ENCODE results near the gene ASAH2B.
"Not testable (repeated sequence)": the region's sequence is repeated elsewhere in the genome, so short reads cannot be mapped to it uniquely, and the experiment has no call there.

ASAH2B gene

GRCh38 chr10:50766774-50767513 lies 27.2 kb downstream of the ASAH2B start:
- H3K36me3 ChIP-seq (ENCODE audit: control insufficient read depth in 1 of 2, insufficient read depth in 2 of 2, low read depth in 1 of 2, low read length in 2 of 2); H2BK12ac ChIP-seq (ENCODE audit: low read length in 2 of 2); H3K79me1 ChIP-seq (replicated peaks; ENCODE audit: low read length, poor library complexity, severe bottlenecking); H2AK5ac ChIP-seq (ENCODE audit: low read length, severe bottlenecking); H3K4ac ChIP-seq (ENCODE audit: low read depth in 1 of 2, low read length in 2 of 2); H3K4me1 ChIP-seq (ENCODE audit: control insufficient read depth, insufficient read depth, low read depth, low read length); H4K8ac ChIP-seq (ENCODE audit: low read length); H2BK15ac ChIP-seq (ENCODE audit: low read depth, poor library complexity, severe bottlenecking); H3K23ac ChIP-seq (ENCODE audit: low read length in 2 of 2); H3K27me3 ChIP-seq (ENCODE audit: control insufficient read depth in 1 of 2, insufficient read depth in 1 of 2, low read length in 2 of 2); H4K91ac ChIP-seq (ENCODE audit: low read length); H3K18ac ChIP-seq (ENCODE audit: low read depth in 1 of 2, low read length in 2 of 2); H3K4me3 ChIP-seq (ENCODE audit: insufficient read depth in 1 of 2, low read depth in 1 of 2, low read length in 2 of 2); H3K4me2 ChIP-seq (ENCODE audit: low read length, poor library complexity, severe bottlenecking); H3K27ac ChIP-seq (ENCODE audit: low read length, poor library complexity, severe bottlenecking); H3K9me3 ChIP-seq (ENCODE audit: control insufficient read depth, low read length); H2BK120ac ChIP-seq (ENCODE audit: low read depth, low read length); H3K14ac ChIP-seq (ENCODE audit: low read length in 2 of 2); H2BK5ac ChIP-seq (ENCODE audit: low read depth, low read length, poor library complexity, severe bottlenecking); H2AFZ ChIP-seq (ENCODE audit: low read depth, low read length): not testable (repeated sequence)
- DNase-seq: peak; percentile 19
- 100% methylated on average over 3 of the region's 5 CpGs for WGBS
- H3K9ac ChIP-seq (ENCODE audit: low read length): peak overlapping the region; percentile 22

DNA sequence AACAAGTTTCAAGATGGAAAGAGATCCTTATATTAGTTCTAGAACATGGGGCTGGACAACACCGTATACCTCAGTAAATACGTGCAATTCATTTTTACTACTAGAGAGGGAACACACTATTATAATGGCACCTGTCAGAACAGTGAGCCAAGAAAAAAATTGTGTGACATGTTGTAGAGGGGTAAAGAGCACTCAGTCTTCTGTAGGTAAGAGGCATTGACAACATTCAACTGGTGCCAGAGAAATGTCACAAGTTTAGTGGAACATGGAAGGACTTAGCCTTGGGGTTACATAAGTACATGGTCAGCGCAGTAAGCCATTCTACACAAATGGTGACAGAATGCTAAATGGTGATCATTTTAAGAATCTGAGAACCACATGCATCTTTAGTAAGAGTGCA lies 32.3 kb downstream of the ASAH2B start:
- not testable (repeated sequence) for H2AFZ ChIP-seq (ENCODE audit: low read depth, low read length); H3K14ac ChIP-seq (ENCODE audit: low read length in 2 of 2); H2BK120ac ChIP-seq (ENCODE audit: low read depth, low read length); H3K18ac ChIP-seq (ENCODE audit: low read depth in 1 of 2, low read length in 2 of 2); H4K91ac ChIP-seq (ENCODE audit: low read length); H3K9me3 ChIP-seq (ENCODE audit: control insufficient read depth, low read length); H3K4ac ChIP-seq (ENCODE audit: low read depth in 1 of 2, low read length in 2 of 2); DNase-seq; H4K8ac ChIP-seq (ENCODE audit: low read length); H3K9ac ChIP-seq (ENCODE audit: low read length); H2BK12ac ChIP-seq (ENCODE audit: low read length in 2 of 2); H2BK5ac ChIP-seq (ENCODE audit: low read depth, low read length, poor library complexity, severe bottlenecking); H3K36me3 ChIP-seq (ENCODE audit: control insufficient read depth in 1 of 2, insufficient read depth in 2 of 2, low read depth in 1 of 2, low read length in 2 of 2); H3K4me2 ChIP-seq (ENCODE audit: low read length, poor library complexity, severe bottlenecking); H3K27me3 ChIP-seq (ENCODE audit: control insufficient read depth in 1 of 2, insufficient read depth in 1 of 2, low read length in 2 of 2); H3K23ac ChIP-seq (ENCODE audit: low read length in 2 of 2); H2BK15ac ChIP-seq (ENCODE audit: low read depth, poor library complexity, severe bottlenecking); H3K4me1 ChIP-seq (ENCODE audit: control insufficient read depth, insufficient read depth, low read depth, low read length); H3K79me1 ChIP-seq (replicated peaks; ENCODE audit: low read length, poor library complexity, severe bottlenecking); H2AK5ac ChIP-seq (ENCODE audit: low read length, severe bottlenecking); H3K27ac ChIP-seq (ENCODE audit: low read length, poor library complexity, severe bottlenecking); H3K4me3 ChIP-seq (ENCODE audit: insufficient read depth in 1 of 2, low read depth in 1 of 2, low read length in 2 of 2)
- no CpG with 5 or more reads among the region's 3 CpGs for WGBS

GRCh38 chr10:50774868-50775267 lies 35.1 kb downstream of the ASAH2B start:
- H3K9ac ChIP-seq (ENCODE audit: low read length); H3K4me2 ChIP-seq (ENCODE audit: low read length, poor library complexity, severe bottlenecking); H2AK5ac ChIP-seq (ENCODE audit: low read length, severe bottlenecking); H2BK120ac ChIP-seq (ENCODE audit: low read depth, low read length); H2BK12ac ChIP-seq (ENCODE audit: low read length in 2 of 2); H3K9me3 ChIP-seq (ENCODE audit: control insufficient read depth, low read length); H3K79me1 ChIP-seq (replicated peaks; ENCODE audit: low read length, poor library complexity, severe bottlenecking); H3K18ac ChIP-seq (ENCODE audit: low read depth in 1 of 2, low read length in 2 of 2); H2BK15ac ChIP-seq (ENCODE audit: low read depth, poor library complexity, severe bottlenecking); H3K23ac ChIP-seq (ENCODE audit: low read length in 2 of 2); H3K4me1 ChIP-seq (ENCODE audit: control insufficient read depth, insufficient read depth, low read depth, low read length); H3K4me3 ChIP-seq (ENCODE audit: insufficient read depth in 1 of 2, low read depth in 1 of 2, low read length in 2 of 2); H3K27ac ChIP-seq (ENCODE audit: low read length, poor library complexity, severe bottlenecking); H4K91ac ChIP-seq (ENCODE audit: low read length); H2AFZ ChIP-seq (ENCODE audit: low read depth, low read length); H4K8ac ChIP-seq (ENCODE audit: low read length); H3K36me3 ChIP-seq (ENCODE audit: control insufficient read depth in 1 of 2, insufficient read depth in 2 of 2, low read depth in 1 of 2, low read length in 2 of 2); H3K4ac ChIP-seq (ENCODE audit: low read depth in 1 of 2, low read length in 2 of 2); H3K14ac ChIP-seq (ENCODE audit: low read length in 2 of 2); H3K27me3 ChIP-seq (ENCODE audit: control insufficient read depth in 1 of 2, insufficient read depth in 1 of 2, low read length in 2 of 2); DNase-seq; H2BK5ac ChIP-seq (ENCODE audit: low read depth, low read length, poor library complexity, severe bottlenecking): not testable (repeated sequence)
- 50% methylated on average over 1 of the region's 2 CpGs for WGBS

- H4K91ac ChIP-seq (ENCODE audit: low read length); H3K9me3 ChIP-seq (ENCODE audit: control insufficient read depth, low read length); H3K4me1 ChIP-seq (ENCODE audit: control insufficient read depth, insufficient read depth, low read depth, low read length); H3K9ac ChIP-seq (ENCODE audit: low read length); H2BK15ac ChIP-seq (ENCODE audit: low read depth, poor library complexity, severe bottlenecking); H3K4me3 ChIP-seq (ENCODE audit: insufficient read depth in 1 of 2, low read depth in 1 of 2, low read length in 2 of 2); H3K4ac ChIP-seq (ENCODE audit: low read depth in 1 of 2, low read length in 2 of 2); DNase-seq; H2AFZ ChIP-seq (ENCODE audit: low read depth, low read length); H3K27ac ChIP-seq (ENCODE audit: low read length, poor library complexity, severe bottlenecking); H3K79me1 ChIP-seq (replicated peaks; ENCODE audit: low read length, poor library complexity, severe bottlenecking); H3K36me3 ChIP-seq (ENCODE audit: control insufficient read depth in 1 of 2, insufficient read depth in 2 of 2, low read depth in 1 of 2, low read length in 2 of 2); H2BK12ac ChIP-seq (ENCODE audit: low read length in 2 of 2); H2BK120ac ChIP-seq (ENCODE audit: low read depth, low read length); H3K18ac ChIP-seq (ENCODE audit: low read depth in 1 of 2, low read length in 2 of 2); H2BK5ac ChIP-seq (ENCODE audit: low read depth, low read length, poor library complexity, severe bottlenecking); H2AK5ac ChIP-seq (ENCODE audit: low read length, severe bottlenecking); H4K8ac ChIP-seq (ENCODE audit: low read length); H3K23ac ChIP-seq (ENCODE audit: low read length in 2 of 2); H3K4me2 ChIP-seq (ENCODE audit: low read length, poor library complexity, severe bottlenecking); H3K14ac ChIP-seq (ENCODE audit: low read length in 2 of 2); H3K27me3 ChIP-seq (ENCODE audit: control insufficient read depth in 1 of 2, insufficient read depth in 1 of 2, low read length in 2 of 2): not testable (repeated sequence)
- 75% methylated on average over 1 of the region's 1 CpG for WGBS
Observed at GRCh38 chr10:50780036-50780435, 40.3 kb downstream of the ASAH2B start.
